Lower leg skin (tissue), 3 donors: ENCODE measurements around the gene CFAP54.

Experiments
- POLR2A ChIP-seq, 2 donors: fragments of 450-650 bp; IDR thresholded peaks; one replicate each; pipeline ENCODE4 v1.6.1; 2016 to 2017; ENCODE audit warnings: antibody characterized with exemption in 2 of 2, mild to moderate bottlenecking in 1 of 2, moderate library complexity in 1 of 2
- TF ChIP-seq, protein P1 (sequence below), 3 donors: fragments of 450-650 bp; IDR thresholded peaks; one replicate each; pipeline ENCODE4 v1.5.1; 2016; ENCODE audit warnings: antibody characterized with exemption in 3 of 3, mild to moderate bottlenecking in 3 of 3, moderate library complexity in 2 of 3

GRCh38 chr12:96570579-96570978 is 81.2 kb downstream of the CFAP54 start:
- TF ChIP-seq, protein P1, sequence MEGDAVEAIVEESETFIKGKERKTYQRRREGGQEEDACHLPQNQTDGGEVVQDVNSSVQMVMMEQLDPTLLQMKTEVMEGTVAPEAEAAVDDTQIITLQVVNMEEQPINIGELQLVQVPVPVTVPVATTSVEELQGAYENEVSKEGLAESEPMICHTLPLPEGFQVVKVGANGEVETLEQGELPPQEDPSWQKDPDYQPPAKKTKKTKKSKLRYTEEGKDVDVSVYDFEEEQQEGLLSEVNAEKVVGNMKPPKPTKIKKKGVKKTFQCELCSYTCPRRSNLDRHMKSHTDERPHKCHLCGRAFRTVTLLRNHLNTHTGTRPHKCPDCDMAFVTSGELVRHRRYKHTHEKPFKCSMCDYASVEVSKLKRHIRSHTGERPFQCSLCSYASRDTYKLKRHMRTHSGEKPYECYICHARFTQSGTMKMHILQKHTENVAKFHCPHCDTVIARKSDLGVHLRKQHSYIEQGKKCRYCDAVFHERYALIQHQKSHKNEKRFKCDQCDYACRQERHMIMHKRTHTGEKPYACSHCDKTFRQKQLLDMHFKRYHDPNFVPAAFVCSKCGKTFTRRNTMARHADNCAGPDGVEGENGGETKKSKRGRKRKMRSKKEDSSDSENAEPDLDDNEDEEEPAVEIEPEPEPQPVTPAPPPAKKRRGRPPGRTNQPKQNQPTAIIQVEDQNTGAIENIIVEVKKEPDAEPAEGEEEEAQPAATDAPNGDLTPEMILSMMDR (IDR thresholded peaks at IDR 0.05) = no peak
- no peak for TF ChIP-seq POLR2A (IDR thresholded peaks at IDR 0.05)
